HG03025 (cell line): ENCODE data around the gene ADGRG7.
"Not testable (repeated sequence)": the region's sequence is repeated elsewhere in the genome, so short reads cannot be mapped to it uniquely, and the experiment has no call there.

Source experiments
- ATAC-seq: cut with Tn5 transposase; IDR thresholded peaks from one replicate; pipeline ENCODE4 v1.9.1; 2021; ENCODE audit warnings: mild to moderate bottlenecking, moderate library complexity; ENCODE audit not compliant: unreplicated experiment, low FRiP score

Gene ADGRG7

GRCh38 chr3:100609305-100609704 is at the start of gene ADGRG7:
TSS of gene ADGRG7 (plus strand) at chr3:100609601. CDS start at chr3:100609857, 256 bp downstream.
- no peak for ATAC-seq

DNA sequence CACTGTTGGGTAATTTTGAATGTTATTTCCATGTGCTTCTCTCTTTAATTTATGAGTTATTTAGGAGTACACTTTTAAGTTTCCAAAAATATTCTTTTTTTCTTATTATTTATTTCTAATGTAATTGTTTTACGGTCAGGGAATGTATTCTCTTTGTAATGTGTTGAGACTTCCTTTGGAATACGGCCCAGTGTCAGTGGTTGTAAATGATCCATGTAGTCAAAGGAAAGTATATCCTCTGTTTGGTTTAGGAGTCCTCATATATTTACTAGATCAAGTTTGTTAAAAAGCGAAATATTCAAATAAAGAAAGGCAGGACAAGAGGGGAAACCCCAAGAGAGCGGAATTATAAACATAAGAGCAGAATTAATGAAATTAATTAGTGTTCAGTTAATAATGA is 49.0 kb upstream of the ADGRG7 start:
- no peak for ATAC-seq

GRCh38 chr3:100561459-100562158 is 47.8 kb upstream of the ADGRG7 start:
- no peak for ATAC-seq

GRCh38 chr3:100562224-100562857 is 47.1 kb upstream of the ADGRG7 start:
- no peak for ATAC-seq

- ATAC-seq = no peak
Measured at GRCh38 chr3:100563228-100563627, 46.2 kb upstream of the ADGRG7 start.

- ATAC-seq = no peak
Measured at GRCh38 chr3:100563652-100564211, 45.7 kb upstream of the ADGRG7 start.

GRCh38 chr3:100570811-100571210 is 38.6 kb upstream of the ADGRG7 start:
- ATAC-seq = no peak

DNA sequence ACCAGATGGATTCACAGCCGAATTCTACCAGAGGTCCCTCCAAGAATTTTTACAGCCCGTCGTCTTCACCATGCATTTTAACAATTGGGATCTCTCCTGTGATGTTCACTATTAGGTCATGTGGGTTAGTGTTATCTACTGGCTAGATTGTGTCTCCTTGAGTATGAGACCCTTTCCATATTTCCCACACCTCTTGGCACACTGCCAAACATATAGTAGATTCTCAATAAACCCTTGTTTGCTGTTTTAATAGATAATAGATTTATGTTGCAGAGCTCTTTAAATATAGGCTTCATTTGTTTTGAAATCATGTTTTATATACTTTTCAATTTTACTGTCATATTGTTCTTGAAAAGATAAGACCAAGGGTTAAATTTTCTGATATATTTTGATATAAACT is 34.9 kb upstream of the ADGRG7 start:
- ATAC-seq = no peak

DNA sequence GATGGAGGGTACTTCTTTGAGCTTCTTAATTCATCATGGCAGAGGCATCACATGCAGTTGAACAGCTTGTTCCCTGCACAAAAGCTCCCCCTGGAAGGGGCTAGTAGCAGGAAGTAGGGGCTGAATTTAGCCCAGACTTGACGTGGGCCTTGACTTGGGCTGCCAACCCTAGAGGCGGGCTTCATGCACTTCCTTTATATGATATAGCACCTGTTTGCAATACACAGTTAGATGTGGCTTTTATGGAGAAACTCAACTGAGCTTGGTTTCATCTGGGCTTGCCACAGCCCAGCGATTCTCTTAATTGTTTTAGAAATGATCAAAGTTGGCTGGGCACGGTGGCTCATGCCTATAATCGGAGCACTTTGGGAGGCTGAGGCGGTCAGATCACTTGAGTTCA is 33.7 kb upstream of the ADGRG7 start:
- no peak for ATAC-seq

DNA sequence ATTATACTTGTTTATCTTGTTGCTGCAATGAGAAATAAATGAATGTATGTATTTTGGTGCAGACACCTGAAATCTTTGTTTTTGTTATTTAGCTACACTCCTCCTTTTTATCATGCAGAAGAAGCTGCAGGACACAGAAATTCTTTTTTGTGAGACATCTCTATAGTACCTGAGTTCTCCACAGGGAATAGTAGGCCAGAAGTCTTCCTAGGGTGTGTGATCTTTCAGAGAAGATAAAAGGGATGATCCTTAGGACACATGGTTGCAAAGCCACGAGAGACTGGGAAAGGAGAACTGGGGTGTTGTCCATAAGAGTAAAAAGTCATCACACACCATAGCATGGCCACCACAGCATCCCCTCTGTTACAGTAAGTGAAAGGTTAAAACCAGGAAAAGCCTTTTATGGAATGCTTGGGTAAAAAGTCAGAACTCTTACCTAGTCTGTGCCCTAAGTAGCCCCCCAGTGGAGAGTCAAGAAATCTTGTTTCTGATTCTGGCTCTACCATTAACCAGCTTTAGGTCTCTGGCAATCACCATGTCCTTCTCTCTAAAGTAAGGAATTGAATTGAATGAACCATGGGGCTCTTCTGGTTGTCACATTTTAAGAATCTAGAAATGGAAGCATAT is 31.9 kb upstream of the ADGRG7 start:
- no peak for ATAC-seq

- ATAC-seq = no peak
Measured at GRCh38 chr3:100578646-100579045, 30.8 kb upstream of the ADGRG7 start.

- ATAC-seq = no peak
Measured at GRCh38 chr3:100580147-100580546, 29.3 kb upstream of the ADGRG7 start.

DNA sequence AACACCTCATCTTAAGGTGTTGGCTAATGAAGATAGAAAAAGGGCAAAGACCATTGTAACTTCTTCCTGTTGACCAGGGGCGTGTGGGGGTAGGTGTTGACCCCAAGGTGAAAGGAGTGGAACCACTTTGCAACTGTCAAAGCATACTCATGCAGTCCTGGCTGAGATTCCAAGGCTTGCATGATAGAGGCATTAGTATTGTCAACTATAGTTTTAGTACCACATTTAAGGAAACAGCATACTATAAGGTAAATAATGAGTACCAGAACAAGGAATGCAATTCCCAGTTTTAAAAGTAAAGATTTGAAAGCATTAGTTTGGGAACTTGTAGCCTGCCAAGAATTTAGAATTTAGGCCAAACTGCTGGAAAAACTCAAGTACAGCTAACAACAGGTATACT is 27.8 kb upstream of the ADGRG7 start:
- no peak for ATAC-seq

DNA sequence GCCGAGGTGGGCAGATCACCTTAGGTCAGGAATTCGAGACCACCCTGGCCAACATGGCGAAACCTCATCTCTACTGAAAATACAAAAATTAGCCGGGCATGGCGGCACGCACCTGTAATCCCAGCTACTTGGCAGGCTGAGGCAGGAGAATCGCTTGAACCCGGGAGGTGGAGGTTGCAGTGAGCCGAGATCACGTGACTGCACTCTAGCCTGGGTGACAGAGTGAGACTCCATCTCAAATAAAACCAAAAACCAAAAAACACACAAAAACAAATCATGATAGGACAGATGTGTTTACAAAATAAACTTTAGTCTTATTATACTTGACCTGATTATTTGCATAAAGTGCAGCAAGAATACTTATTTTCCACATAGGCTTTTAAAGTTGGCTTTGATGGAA is 27.2 kb upstream of the ADGRG7 start:
- ATAC-seq = not testable (repeated sequence)

GRCh38 chr3:100584101-100584660 is 25.2 kb upstream of the ADGRG7 start:
- ATAC-seq = no peak

- ATAC-seq = no peak
Measured at GRCh38 chr3:100586832-100587231, 22.6 kb upstream of the ADGRG7 start.

DNA sequence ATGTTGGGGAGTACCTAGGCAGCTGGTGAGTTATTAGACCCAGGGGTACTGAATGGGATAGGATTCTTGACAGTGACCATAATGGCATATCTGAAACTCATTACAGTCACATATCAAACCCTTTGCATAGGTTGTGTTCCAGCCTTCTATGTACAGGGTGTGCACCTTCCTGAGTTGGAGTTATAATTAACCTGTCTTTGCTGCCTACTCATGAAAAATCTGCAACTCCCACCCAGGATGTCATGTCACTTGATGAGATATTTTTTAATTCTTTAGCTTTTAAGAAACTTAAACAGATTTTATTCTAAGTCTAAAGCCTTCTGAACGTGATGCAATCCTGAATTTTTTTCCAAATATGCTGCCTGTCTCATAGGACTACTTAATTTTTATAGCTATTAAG is 21.1 kb upstream of the ADGRG7 start:
- ATAC-seq = no peak

- ATAC-seq = peak; percentile 80
Measured at GRCh38 chr3:100590114-100590839, 19.1 kb upstream of the ADGRG7 start.

DNA sequence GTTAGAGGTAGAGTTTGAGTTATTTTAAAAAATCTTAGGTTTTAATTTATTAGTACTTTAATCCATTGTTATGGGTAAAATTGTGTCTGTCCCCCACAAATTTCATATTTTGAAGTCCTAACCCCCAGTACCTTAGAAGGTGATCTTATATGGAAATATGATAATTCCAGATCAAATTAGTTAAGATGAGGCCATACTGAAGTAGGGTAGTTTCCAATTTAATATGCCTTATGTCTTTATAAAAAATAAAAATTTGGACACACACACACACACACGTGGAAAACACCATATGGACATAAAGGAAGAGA is 18.6 kb upstream of the ADGRG7 start:
- ATAC-seq = no peak

GRCh38 chr3:100591411-100591810 is 18.0 kb upstream of the ADGRG7 start:
- ATAC-seq = no peak
